ENCODE data around the gene CHCHD3. TPM values are rescaled to one million over a fixed set of nuclear protein-coding genes. Genes with fewer than 3 reads are reported as not detected.

Gene CHCHD3
- total RNA-seq, 6 experiments from 2014 or later = 16.5 to 42.6 (median 21.6) TPM

- no peak overlapping the region for H3K4me3 ChIP-seq
- H3K27ac ChIP-seq = no peak overlapping the region
- H3K36me3 ChIP-seq = no peaks in the 10 kb centered on the region
- DNase-seq = no peak
- 83% methylated on average over 5 of the region's 5 CpGs for WGBS (ENCODE audit: insufficient coverage, low coverage, low lambda C conversion rate, missing lambda C conversion rate)
- H3K27me3 ChIP-seq = no peaks in the 10 kb centered on the region
- no peaks in the 10 kb centered on the region for H3K9me3 ChIP-seq
- intact Hi-C loops (cut with DNase I) = no loop called here
- no peaks in the 10 kb centered on the region for H3K4me1 ChIP-seq
- ATAC-seq = no peak
- no peak for TF ChIP-seq POLR2A (IDR thresholded peaks at IDR 0.05)
- no peak for TF ChIP-seq CTCF (IDR thresholded peaks at IDR 0.05)
These were observed 57.3 kb downstream of the CHCHD3 start for GRCh38 chr7:133024596-133024995.

GRCh38 chr7:133023370-133024071 lies 58.4 kb downstream of the CHCHD3 start:
- H3K27me3 ChIP-seq = no peaks in the 10 kb centered on the region
- H3K9me3 ChIP-seq = no peaks in the 10 kb centered on the region
- ATAC-seq (no peak), DNase-seq (no peak)
- TF ChIP-seq CTCF (IDR thresholded peaks at IDR 0.05) (no peak), POLR2A (IDR thresholded peaks at IDR 0.05) (no peak)
- 85% methylated on average over 4 of the region's 4 CpGs for WGBS (ENCODE audit: insufficient coverage, low coverage, low lambda C conversion rate, missing lambda C conversion rate)
- H3K36me3 ChIP-seq = no peaks in the 10 kb centered on the region
- no peaks in the 10 kb centered on the region for H3K4me1 ChIP-seq
- no peak overlapping the region for H3K27ac ChIP-seq
- intact Hi-C loops (cut with DNase I) = no loop called here
- no peak overlapping the region for H3K4me3 ChIP-seq

GRCh38 chr7:133022661-133023060 lies 59.2 kb downstream of the CHCHD3 start:
- DNase-seq (no peak), ATAC-seq (no peak)
- no peaks in the 10 kb centered on the region for H3K4me1 ChIP-seq
- intact Hi-C loops (cut with DNase I) = no loop called here
- H3K4me3 ChIP-seq = no peak overlapping the region
- no peaks in the 10 kb centered on the region for H3K9me3 ChIP-seq
- no peaks in the 10 kb centered on the region for H3K36me3 ChIP-seq
- H3K27me3 ChIP-seq = no peaks in the 10 kb centered on the region
- TF ChIP-seq POLR2A (IDR thresholded peaks at IDR 0.05) = no peak
- TF ChIP-seq CTCF (IDR thresholded peaks at IDR 0.05) = no peak
- H3K27ac ChIP-seq = no peak overlapping the region

- Histone ChIP-seq H3K9me3 (no peaks in the 10 kb centered on the region), H3K27me3 (no peaks in the 10 kb centered on the region), H3K4me1 (no peaks in the 10 kb centered on the region), H3K36me3 (no peaks in the 10 kb centered on the region), H3K27ac (no peak overlapping the region), H3K4me3 (no peak overlapping the region)
- intact Hi-C loops (cut with DNase I) = no loop called here
- no peak for DNase-seq
- no peak for TF ChIP-seq POLR2A (IDR thresholded peaks at IDR 0.05)
- no peak for TF ChIP-seq CTCF (IDR thresholded peaks at IDR 0.05)
- no peak for ATAC-seq
- WGBS (ENCODE audit: insufficient coverage, low coverage, low lambda C conversion rate, missing lambda C conversion rate) = 71% methylated on average over 3 of the region's 3 CpGs
These were observed 60.7 kb downstream of the CHCHD3 start for GRCh38 chr7:133021196-133021595.

- Histone ChIP-seq H3K9me3 (no peaks in the 10 kb centered on the region), H3K4me3 (no peak overlapping the region), H3K27me3 (no peaks in the 10 kb centered on the region), H3K27ac (no peak overlapping the region), H3K36me3 (no peaks in the 10 kb centered on the region), H3K4me1 (no peaks in the 10 kb centered on the region)
- 93% methylated on average over 6 of the region's 6 CpGs for WGBS (ENCODE audit: insufficient coverage, low coverage, low lambda C conversion rate, missing lambda C conversion rate)
- intact Hi-C loops (cut with DNase I) = no loop called here
- TF ChIP-seq CTCF (IDR thresholded peaks at IDR 0.05) (no peak), POLR2A (IDR thresholded peaks at IDR 0.05) (no peak)
- DNase-seq = no peak
- no peak for ATAC-seq
These were observed 61.4 kb downstream of the CHCHD3 start for GRCh38 chr7:133020496-133020895.

All from right lobe of liver (tissue), 6 donors.